Measurements from ENCODE around the gene DYNC2H1.
"Not testable (repeated sequence)": the region's sequence is repeated elsewhere in the genome, so short reads cannot be mapped to it uniquely, and the experiment has no call there.

The DYNC2H1 gene

DNA sequence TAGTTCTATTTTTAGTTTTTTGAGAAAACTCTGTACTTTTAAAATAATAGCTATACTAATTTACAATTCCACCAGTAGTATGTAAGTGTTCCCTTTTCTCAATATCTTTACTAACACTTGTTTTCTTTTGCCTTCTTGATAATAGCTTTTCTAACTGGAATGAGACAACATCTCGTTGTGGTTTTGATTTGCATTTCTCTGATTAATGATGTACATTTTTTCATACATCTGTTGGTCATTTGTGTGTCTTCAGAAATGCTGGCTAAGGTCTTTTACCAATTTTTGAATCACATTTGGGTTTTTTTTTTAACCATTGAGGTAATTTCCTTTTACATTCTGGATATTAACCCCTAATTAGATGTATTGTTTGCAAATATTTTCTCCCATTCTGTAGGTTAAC lies 258.9 kb downstream of the DYNC2H1 start:
- no peak for DNase-seq (ENCODE audit: low read depth)

DNA sequence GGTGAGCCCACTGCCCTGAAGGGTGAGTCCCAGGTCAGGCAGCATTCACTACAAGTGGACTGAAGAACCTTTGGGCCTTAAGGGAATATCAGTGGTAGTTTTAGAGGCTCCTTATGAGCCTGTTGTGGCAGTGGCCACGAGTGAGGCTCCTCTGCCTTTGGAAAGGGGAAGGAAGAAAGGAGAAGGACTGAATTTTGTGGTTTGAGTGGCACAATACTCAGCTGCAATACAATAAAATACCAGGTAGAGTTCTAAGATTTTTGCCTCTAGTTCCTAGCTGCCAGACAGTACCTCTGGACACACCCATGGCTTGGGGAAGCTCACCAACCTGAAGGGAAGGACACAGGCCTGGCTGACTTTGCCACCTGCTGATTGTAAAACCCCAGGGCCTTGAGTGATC lies 260.9 kb downstream of the DYNC2H1 start:
- DNase-seq (ENCODE audit: low read depth): no peak

DNA sequence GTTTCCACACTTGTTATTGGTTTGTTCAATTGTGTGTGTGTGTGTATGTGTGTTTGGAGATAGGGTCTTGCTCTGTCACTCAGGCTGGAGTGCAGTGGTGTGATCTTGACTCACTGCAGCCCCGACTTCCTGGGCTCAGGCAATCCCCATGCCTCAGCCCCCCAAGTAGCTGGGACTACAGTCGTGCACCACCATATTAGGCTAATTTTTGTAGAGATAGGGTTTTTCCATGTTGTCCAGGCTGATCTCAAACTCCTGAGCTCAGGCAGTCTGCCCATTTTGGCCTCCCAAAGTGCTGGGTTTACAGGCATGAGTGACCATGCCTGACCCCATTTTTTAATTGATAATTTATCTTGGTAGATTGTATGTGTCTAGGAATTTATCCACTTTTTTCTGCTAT lies 263.7 kb downstream of the DYNC2H1 start:
- no peak for DNase-seq (ENCODE audit: low read depth)

DNA sequence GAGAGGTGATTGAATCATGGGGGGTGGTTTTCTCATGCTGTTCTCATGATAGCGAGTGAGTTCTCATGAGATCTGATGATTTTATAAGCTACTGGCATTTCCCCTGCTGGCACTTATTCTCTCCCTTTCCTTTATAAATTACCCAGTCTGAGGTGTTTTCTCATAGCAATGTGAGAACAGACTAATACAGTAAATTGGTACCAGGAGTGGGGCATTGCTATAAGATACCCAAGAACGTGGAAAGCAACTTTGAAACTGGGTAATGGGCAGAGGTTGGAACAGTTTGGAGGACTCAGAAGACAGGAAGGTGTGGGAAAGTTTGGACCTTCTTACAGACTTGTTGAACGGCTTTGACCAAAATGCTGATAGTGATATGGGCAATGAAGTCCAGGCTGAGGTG lies 265.0 kb downstream of the DYNC2H1 start:
- DNase-seq (ENCODE audit: low read depth): not testable (repeated sequence)

DNA sequence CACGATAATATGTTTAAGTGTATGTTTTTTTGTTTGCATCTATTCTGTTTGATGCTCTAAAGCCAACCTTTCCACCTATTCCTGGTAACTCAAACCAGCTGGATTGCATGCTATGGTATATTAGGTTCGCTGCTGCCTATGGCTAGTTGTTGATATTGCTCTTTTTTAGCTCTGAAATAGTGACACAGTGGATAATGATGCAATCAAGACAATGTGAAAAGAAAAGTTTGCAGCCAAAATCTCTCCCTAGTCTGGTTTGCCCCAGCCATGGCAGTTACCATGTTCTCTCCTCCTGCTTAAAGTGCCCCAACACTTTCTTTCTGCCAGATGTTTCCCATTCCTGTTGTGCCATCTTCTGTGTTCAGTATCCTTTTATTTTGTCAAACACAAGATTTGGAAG lies 269.7 kb downstream of the DYNC2H1 start:
- peak; percentile 36 for DNase-seq (ENCODE audit: low read depth)

DNA sequence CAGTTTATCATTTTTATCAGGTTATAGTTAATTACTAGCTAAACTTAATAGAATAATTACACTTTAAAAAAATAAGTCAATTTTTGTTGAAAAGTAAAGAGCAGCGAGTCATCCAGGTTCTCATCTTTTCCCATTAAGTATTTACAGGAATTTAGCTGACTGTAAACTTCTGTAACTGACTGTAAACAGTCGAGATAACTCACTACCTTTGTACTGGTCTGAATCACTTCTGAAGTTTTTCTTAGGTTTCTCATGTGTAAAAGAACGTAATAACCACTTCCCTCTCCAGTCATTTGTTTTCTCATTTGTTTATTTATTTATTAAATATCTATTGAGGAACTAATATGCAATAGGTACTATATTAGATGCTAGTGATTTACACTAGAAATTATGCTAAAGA lies 270.8 kb downstream of the DYNC2H1 start:
- DNase-seq (ENCODE audit: low read depth): peak; percentile 68

DNA sequence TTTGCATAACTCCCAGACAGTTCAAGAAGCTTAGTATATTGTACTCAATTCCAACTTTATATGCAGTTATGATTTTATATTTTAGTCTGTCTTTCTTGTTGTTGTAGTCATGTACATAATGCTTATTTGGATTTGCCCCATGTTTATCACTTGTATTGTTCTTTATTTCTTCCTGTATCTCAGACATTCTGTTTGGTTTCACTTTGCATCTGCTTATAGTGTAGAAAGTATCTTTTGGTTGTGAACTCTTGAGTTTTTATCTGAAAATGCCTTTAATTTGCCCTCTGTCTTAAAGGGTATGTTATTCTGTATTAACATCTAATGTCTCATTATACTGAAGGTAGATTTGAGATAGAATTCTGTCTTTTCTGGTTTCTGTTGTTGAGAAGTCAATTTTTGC lies 275.4 kb downstream of the DYNC2H1 start:
- peak; percentile 12 for DNase-seq (ENCODE audit: low read depth)

DNA sequence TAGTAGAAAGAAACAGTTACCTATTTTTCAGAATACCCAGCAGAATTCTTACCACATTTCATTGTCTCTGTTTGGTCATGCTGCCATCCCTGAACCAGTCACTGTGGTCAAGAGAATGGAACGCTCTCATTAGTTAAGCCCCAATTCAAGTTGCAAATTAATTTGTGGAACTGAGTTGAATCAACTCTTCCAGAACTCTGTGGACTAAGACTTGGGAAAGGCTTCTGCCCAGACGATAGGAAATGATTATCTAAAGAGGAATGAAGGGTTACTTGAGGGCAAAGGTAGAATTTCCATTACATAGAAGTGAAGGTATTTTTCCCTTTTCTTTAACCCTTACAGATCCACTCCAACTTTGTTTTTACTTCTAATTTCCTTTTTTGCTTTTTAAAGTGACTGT lies 286.4 kb downstream of the DYNC2H1 start:
- DNase-seq (ENCODE audit: low read depth): peak; percentile 88

DNA sequence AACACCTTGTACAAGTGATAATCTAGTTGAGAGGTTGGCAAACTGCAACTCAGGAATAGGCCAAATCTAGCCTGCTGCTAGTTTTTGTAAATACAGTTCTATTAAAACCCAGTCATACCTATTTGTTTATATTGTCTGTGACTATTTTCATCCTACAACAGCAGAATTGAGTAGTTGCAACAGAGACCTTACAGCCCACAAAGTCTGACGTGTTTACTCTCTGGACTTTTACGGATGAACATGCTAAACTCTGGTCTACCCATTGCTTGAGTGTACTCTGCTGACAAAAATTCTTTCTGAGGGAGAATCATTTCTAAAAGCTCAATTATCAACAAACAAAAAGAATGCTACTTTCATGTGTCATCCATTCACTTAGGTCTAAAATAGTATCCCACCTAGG lies 287.0 kb downstream of the DYNC2H1 start:
- DNase-seq (ENCODE audit: low read depth): peak; percentile 91

DNA sequence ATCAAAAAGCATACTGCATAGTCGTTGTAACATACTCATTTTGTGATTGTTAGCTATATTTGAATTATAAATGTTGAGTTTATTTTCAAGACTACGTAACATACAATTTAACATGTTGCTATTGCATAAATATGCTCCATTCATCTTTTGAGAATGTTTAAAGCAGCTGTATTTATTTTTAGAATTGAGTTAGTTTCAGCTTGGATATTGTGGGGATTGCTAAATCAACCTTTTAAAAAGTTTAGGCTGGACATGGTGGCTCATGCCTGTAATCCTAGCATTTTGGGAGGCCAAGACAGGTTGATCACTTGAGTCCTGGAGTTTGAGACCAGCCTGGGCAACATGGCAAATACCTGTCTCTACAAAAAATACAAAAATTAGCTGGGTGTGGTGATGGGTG lies 288.1 kb downstream of the DYNC2H1 start:
- peak; percentile 47 for DNase-seq (ENCODE audit: low read depth)

DNA sequence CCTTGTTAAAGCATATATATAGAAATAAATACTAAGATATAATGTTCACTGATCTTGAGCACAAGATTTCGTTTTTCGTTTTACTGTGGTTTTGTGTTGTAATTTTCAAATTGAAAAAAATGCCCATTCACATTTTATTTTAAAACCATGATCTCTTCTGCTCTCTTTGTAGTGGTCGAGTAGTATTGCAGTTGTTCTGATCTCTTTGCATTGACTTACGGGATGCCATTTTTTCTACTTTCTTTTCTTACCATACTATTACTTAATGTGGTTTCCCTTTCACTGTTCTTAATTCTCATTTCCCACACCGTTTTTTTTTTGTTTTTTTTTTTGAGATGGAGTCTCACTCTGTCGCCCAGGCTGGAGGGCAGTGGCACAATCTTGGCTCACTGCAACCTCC lies 289.6 kb downstream of the DYNC2H1 start:
- no peak for DNase-seq (ENCODE audit: low read depth)

DNA sequence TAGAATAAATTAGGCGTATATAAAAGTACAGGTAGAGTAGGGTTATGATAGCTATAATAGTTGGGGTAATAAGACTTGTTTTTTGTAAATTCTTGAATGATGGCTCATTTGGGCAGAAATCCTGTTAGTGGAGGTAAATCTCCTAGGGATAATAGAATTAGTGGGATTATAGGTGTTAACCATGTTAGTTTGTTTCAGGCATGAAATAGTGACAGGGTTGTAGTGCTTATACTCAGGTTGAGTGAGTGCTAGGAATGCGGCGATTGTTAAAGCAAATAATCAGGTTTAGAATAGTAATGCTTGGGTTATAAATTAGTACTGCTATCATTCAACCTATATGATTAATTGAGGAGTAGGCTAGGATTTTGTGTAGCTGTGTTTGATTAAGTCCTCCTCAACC lies 297.1 kb downstream of the DYNC2H1 start:
- no peak for DNase-seq (ENCODE audit: low read depth)

DNA sequence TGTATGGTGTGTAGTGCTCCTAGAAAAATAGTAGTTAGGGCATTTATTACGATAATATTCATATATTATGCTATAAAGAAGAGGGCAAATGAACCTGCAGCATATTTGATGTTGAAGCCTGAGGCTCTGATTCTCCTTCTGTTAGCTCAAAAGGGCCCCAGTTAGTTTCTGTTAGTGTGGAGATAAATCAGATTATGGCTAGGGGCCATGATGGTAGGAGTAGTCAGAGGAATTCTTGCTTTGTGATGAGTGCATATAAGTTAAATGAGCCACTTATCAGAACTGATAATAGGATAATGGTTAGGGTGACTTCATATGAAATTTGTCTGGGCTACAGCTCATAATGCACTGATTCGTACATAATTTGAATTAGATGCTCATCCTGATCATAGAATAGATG lies 298.4 kb downstream of the DYNC2H1 start:
- DNase-seq (ENCODE audit: low read depth): no peak

DNA sequence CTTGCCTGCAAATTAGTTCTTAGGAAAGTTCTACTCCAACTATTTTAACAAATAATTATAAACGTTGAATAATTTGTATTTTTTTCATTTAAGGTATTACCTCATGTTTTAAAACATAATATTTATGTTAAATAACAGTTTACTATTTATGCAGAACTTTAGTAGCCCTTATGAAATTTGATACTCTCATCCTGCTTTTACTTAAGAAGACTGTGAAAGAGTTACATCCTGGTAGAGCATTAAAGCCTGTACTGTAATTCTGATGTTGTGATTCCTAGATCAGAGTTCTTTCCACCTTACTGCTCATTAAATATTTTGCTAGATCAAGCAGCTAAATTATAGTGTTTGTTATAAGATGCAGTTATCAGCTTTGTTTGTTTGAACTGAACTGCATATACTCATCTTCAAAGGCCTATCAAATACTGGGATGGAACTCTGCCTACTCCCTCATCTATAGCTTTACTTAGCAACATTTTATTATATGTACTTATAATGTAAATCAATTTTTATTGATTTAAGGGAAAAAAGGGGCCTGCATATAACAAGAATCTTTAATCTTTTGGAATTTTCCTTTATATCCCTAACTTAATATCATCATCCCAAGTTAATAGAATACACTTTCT lies 304.2 kb downstream of the DYNC2H1 start:
- peak; percentile 50 for DNase-seq (ENCODE audit: low read depth)

DNA sequence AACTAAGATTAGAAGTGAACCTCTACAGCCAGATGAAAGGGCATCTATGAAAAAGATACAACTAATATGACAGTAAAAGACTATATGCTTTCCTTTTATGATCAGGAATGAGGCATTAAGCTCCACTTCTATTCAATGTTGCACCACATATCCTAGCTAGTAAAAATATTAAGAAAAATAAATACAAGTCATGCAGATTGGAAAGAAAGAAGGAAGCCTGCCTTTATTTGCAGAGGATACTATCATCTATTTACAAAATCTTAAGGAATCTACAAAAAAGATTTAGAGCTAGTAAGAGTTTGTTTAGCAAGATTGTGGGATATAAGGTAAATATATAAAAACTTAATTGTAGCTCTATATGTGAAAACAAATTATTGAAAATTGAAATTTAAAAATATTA lies 308.8 kb downstream of the DYNC2H1 start:
- no peak for DNase-seq (ENCODE audit: low read depth)

DNA sequence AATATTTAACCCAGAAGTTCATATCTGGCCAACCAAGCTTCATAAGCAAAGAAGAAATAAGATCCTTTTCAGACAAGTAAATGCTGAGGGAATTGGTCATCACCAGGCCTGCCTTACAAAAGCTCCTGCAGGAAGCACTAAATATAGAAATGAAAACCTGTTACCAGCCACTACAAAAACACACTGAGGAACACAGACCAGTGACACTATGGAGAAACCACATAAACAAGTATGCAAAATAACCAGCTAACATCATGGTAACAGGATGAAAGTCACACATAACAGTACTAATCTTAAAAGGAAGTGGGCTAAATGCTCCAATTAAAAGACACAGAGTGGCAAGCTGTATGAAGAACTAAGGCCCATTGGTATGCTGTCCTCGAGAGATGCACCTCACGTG lies 311.4 kb downstream of the DYNC2H1 start:
- DNase-seq (ENCODE audit: low read depth): peak; percentile 89

DNA sequence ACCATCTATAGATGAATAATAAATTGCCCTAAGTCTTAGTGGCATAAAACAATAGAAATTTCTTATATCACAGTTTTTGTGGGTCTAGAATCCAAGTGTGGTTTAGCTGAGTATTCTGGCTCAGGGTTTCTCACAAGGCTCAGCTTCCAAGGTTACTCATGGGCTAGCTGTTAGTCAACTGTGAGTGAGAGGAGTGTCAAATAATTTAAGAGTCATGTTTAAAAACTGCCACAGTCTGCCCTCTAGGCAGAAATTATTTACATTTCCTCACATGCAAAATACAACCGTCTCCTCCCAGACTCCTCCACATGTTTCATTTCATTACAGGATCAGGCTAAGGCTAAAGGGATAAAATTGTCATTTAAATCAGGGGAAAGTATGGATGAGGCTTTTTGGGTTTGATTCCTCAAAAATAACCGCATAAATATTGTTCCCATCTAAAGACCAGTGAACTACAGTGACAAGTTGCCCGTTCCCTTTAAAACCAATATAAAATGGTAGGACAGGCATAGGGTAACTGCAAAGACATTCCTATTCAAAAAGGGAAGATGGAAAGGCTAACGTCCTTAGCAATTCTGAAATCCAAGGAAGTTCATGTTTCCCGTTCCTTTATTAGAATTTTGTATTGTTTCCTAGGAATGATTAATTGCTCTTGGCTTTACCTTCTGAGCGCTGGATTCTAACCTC lies 324.3 kb downstream of the DYNC2H1 start:
- peak; percentile 92 for DNase-seq (ENCODE audit: low read depth)

DNA sequence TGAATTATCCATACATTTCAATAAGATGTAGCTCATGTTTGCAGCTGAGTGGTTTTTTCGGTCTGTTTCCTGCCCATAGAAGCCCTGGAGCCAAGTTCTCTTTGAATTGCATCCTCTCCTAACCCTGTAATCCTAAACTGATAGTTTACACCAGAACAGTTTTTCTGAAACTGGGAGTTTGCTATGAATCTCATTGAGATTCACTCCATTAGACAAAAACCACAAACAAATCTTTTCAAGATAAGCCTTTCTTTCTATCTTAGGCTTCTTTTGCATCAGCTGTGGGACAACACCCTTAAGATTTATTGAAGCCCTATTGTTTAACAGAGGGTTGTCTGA lies 324.8 kb downstream of the DYNC2H1 start:
- peak; percentile 14 for DNase-seq (ENCODE audit: low read depth)

DNA sequence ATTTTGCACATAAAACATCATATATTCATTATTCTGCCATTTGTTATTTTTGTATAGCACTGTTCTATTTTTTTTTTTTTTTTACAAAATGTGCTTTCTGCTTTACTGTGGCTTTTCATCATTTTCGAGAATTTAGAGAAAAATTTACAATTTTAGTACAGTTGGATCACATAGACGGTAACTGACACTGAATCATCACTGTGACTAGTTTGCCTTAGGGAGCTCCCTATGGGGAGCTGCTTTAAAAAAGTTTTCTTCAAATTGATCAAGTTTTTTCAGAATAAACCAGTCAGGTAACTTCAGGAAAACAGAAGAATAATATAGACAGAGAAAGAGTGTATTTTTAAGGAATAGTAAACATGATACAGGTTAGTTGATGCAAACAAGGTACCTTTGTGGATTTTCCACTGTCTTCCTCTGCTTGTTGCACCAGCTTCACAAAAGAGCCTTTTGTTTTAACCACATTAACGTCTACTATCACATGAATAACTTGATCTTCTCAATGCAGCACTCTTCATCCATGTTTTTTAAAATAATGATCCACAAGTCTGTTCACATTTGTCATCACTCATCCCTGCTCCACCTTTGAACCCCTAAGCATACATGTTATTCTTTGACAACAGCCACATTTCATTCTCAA lies 327.0 kb downstream of the DYNC2H1 start:
- DNase-seq (ENCODE audit: low read depth): no peak

DNA sequence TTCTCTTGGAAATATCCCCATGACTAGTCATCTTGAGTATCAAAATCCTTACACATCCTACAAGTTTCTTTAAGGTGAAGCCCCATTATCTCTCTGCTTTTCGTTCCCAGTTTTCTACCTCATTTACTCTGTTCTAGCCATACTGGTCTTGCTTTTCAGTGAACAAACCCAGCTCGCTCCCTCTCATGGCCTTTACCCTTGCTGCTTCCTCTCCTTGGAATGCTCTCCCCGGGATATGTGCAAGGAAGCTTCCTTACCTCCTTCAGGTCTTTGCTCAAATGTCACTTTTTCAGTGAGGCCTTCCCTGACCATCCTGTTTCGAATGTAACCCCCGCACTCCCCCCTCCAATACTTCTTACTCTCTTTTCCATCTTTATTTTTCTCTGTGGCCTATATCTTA lies 331.8 kb downstream of the DYNC2H1 start:
- no peak for DNase-seq (ENCODE audit: low read depth)

DNA sequence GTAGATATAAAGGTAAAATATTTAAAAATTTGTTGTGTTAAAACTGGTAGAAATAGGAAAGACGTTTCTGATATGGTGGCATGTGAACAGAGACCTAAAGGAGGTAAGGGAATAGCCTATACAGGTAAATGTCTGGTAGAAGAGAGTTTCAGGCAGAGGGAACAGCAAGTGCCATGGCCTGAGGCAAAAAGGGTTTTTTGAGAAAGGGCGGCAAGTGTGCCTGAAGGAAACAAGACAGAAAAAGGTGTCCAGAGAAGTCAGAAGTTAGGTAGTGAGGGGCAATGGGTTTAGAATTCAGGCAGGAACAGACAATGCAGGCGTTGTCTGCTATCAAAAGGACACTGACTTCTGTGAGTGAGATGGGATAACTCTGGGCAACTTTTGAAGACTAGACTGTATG lies 339.7 kb downstream of the DYNC2H1 start:
- no peak for DNase-seq (ENCODE audit: low read depth)

DNA sequence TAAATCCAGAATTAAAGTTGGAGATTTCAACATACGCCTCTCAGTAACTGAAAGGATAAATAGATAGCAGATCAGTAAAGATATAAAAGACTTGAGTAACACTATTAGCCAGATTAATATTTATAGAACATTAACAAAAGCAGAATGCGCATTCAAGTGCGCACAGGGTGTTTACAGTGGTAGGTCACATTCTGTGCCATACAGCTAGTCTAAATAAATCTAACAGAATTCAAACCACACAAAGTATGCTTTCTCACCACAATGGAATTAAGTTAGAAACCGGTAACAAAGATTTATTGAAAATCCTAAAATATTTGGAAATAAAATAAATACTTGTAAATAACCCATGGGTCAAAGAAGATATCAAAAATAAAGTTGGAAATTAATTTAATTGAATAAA lies 341.0 kb downstream of the DYNC2H1 start:
- DNase-seq (ENCODE audit: low read depth): peak; percentile 87

DNA sequence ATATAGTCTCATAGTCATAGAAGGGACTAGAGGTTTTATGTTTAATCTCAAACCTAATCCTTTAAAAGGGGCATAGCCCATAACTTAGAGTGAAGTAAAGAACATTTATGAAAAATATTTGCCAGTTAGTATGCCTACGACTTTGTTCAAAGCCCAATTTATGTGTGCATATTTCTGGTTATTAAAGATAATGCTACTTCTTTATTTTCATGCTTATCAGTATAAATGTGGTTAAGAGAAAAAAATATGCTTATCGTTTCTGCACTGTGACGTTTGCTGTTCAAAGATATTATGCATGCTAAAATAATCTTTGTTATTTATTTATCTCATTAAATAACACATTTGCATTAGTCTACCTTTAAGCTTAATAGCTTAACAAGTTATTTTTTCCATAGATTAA lies 343.9 kb downstream of the DYNC2H1 start:
- no peak for DNase-seq (ENCODE audit: low read depth)
